Sigmoid colon (tissue), 4 donors: ENCODE measurements around the gene SH3RF3.

Source experiments
- EP300 ChIP-seq, 4 donors: sonication (generic); formaldehyde crosslinking; IDR thresholded peaks; one replicate each; pipeline ENCODE4 v1.6.1; 2017; ENCODE audit warnings: antibody characterized with exemption in 4 of 4
- TF ChIP-seq, protein P1 (sequence below), 4 experiments: fragments of 450-650 bp in 3 of 4; fragments of 200-600 bp in 1 of 4; IDR thresholded peaks; one replicate each; pipeline ENCODE4 v1.5.1; 2016 to 2019; ENCODE audit warnings: antibody characterized with exemption in 4 of 4, mild to moderate bottlenecking in 3 of 4, moderate library complexity in 2 of 4

- TF ChIP-seq, protein P1, sequence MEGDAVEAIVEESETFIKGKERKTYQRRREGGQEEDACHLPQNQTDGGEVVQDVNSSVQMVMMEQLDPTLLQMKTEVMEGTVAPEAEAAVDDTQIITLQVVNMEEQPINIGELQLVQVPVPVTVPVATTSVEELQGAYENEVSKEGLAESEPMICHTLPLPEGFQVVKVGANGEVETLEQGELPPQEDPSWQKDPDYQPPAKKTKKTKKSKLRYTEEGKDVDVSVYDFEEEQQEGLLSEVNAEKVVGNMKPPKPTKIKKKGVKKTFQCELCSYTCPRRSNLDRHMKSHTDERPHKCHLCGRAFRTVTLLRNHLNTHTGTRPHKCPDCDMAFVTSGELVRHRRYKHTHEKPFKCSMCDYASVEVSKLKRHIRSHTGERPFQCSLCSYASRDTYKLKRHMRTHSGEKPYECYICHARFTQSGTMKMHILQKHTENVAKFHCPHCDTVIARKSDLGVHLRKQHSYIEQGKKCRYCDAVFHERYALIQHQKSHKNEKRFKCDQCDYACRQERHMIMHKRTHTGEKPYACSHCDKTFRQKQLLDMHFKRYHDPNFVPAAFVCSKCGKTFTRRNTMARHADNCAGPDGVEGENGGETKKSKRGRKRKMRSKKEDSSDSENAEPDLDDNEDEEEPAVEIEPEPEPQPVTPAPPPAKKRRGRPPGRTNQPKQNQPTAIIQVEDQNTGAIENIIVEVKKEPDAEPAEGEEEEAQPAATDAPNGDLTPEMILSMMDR (IDR thresholded peaks at IDR 0.05) = no peak
- no peak for TF ChIP-seq EP300 (IDR thresholded peaks at IDR 0.05)
These were observed 290.3 kb downstream of the SH3RF3 start for GRCh38 chr2:109419171-109419756.
